ENCODE results near the gene ABCE1. TPM values are rescaled to one million over a fixed set of nuclear protein-coding genes. Genes with fewer than 3 reads are reported as not detected.

ABCE1 gene
- polyA plus RNA-seq (ENCODE audit: insufficient read length in 4 of 4), result 10 to 100 TPM; 60.4 to 80.6 (median 68.8) TPM

DNA sequence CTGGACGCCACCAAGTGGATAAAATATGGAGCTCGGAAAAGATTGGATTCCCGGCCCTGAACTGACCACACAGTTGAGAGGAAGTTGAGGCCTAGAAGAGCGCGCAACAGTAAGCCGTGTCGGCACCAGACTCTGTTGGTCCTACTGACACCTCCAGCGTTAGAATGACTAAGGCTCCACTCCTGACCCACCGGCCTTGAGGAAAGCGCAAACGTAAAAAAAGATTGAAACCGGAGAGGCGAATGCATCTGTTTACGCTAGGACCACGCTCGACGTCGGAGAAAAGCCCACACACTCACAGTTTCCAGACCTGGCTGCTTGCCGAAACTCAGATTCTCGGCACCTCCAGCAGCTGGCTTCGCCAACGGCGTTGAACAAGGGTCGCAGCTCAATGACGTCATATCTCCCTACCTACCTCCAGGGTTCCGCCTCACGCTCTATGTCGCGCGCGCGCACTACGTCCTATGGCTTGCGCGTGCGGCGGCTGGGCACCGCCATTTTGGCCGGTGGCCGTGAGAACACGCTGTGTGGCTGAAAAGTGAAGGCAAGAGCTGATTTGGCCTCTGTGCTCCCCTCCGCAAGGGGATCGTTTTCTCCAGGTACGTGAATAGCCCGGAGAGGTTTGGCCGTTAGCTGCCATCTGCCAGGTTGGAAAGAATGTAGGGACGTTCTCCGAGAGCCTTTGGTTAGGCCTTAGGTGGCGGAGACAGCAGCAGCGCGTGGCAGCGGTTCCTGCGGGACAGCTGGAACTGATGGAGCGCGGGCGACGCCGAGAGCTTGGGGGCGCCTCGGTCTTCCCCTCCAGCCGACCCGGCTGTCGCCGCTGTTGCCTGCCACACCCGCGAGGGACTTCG is at the start of gene ABCE1, which contains the start of gene ANAPC10:
Gene ABCE1 (plus strand): TSS at position 491 of the 854 bp plus-strand sequence. CDS start 6,102 bp downstream, outside the sequence.
Gene ANAPC10 (minus strand): TSS at position 376 of the 854 bp plus-strand sequence. CDS start 2,097 bp downstream, outside the sequence.
- peak; percentile 95 to 97 (median 95) for DNase-seq (ENCODE audit: low read depth in 4 of 4, low spot score in 2 of 4)

DNA sequence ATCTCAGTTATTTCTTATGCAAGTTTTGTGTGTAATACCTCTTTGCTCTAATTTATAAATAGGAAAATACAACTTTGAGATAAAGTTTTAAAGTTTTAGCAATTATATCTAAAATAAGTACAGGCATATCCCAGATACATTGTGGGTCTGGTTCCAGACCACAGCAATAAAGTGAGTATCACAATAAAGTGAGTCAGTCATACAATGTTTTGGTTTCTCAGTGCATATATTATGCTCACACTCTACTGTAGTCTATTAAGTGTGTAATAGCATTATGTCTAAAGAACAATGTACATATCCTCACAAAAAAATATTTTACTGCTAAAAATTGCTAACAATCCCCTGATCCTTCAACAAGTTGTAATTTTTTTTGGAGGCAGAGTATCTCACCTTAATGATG is 49.3 kb upstream of the ABCE1 start:
- DNase-seq (ENCODE audit: low read depth in 4 of 4, low spot score in 2 of 4), result no peak

GRCh38 chr4:145049241-145049640 is 48.9 kb upstream of the ABCE1 start:
- no peak for DNase-seq (ENCODE audit: low read depth in 4 of 4, low spot score in 2 of 4)

DNA sequence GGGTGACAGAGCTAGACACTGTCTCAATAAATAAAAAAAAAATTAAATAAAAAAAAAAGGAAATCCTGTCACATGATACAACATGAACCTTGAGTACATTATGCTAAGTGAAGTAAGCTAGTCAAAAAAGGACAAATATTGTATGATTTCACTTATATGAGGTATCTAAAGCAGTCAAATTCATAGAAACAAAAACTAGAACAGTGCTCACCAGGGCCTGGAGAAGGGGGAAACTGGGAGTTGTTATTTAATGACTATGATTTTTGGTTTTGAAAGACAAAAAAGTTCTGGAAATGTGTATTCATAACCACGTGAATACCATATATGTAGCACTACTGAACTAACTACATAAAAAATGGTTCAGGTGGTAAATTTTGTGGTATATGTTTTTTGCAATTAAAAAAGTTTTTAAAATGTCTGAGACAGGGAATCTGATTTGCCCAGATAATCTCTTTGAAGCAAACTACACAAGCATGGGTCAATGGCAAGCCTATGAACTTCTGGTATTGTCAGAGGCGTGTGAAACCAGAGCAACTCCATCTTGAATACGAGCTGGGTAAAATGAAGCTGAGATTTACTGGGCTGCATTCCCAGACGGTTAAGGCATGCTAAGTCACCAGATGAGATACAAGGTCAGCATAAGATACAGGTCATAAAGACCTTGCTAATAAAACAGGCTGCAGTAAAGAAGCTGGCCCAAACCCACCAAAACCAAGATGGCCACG is 42.4 kb upstream of the ABCE1 start:
- DNase-seq (ENCODE audit: low read depth in 4 of 4, low spot score in 2 of 4), result no peak

DNA sequence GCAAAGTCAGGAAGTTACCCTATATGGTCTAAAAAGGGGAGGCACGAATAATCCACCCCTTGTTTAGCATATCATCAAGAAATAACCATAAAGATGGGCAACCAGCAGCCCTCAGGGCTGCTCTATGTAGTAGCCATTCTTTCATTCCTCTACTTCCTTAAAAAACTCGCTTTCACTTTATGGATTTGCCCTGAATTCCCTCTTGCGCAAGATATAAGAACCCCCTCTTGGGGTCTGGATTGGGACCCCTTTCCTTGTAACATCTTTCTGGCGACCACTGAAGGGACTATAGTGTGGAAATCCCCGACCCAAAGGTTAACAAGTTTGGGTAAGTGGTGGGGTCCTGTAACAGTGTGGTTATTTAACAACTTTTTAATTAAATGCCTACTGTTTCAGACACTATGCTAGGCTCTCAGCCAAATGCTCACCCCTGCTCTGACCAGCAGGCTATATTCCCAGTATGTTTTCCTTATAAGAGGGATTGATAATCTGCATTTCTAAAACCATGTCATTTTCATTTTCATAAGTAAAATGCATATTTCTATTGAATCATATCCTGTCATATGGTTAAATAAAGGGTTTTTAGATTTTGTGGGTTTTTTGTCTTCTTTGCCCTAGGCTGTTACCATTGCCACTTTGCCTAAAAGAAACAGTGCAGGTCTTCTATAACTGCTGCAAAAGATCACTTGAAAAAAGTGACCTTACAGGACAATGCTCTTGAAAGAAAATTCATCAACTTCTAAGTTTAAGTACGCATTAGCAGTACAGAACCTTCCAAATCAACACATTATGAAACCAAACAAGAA is 41.6 kb upstream of the ABCE1 start:
- no peak for DNase-seq (ENCODE audit: low read depth in 4 of 4, low spot score in 2 of 4)

- DNase-seq (ENCODE audit: low read depth in 4 of 4, low spot score in 2 of 4), result no peak
These were observed 39.9 kb upstream of the ABCE1 start for GRCh38 chr4:145058256-145058655.

DNA sequence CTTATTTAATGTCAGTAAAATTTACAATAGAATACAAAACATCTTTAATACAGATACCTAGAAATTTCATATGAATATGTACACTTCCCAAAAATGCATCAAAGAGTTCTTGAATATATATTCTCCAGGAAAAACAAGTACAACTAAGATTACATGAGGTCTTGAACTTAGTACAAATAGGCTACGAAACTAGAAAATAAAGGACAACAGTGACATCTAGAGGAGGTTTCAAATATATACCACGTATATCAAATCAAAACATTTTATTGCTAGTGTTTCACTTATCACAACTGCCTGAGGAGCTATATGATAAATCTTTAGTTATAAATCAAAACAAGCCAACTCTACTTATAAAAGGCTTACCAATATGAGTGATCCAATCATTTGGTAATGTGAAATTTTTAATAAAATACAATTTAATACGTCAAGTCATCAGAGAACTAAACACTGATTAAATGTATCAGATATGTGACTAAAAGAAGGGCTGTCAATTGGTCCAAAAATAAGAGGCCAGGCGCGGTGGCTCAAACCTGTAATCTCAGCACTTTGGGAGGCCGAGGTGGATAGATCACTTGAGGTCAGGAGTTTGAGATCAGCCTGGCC is 36.7 kb upstream of the ABCE1 start:
- DNase-seq (ENCODE audit: low read depth in 4 of 4, low spot score in 2 of 4), result peak in 3 of 4 donors; percentile 15 to 23 (median 19)

DNA sequence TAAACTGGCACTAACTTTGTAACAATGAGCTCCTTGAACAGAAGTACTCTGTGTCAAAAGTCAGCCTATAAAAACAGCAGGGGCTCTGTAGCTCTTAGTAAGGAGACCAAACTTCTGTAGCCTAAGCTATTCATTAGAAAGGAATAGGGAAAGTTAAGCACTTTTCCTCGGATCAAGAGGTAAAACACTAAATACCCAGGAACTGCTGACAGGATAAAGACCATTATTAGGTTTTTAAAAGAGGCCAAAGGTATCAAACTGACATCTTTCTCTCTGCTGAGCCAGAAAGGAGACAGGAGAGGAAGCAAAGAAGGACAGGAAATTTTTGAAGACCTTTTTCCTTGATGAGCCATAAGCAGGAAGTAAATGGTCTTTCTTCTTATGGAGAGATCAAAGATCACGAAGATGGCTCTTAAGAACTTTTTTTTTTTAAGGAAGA is 32.0 kb upstream of the ABCE1 start:
- DNase-seq (ENCODE audit: low read depth in 4 of 4, low spot score in 2 of 4), result no peak

GRCh38 chr4:145069361-145069760 is 28.8 kb upstream of the ABCE1 start:
- DNase-seq (ENCODE audit: low read depth in 4 of 4, low spot score in 2 of 4), result no peak

- DNase-seq (ENCODE audit: low read depth in 4 of 4, low spot score in 2 of 4), result no peak
These were observed 26.6 kb upstream of the ABCE1 start for GRCh38 chr4:145071560-145071959.

GRCh38 chr4:145075742-145076468 is 22.2 kb upstream of the ABCE1 start:
- no peak for DNase-seq (ENCODE audit: low read depth in 4 of 4, low spot score in 2 of 4)

GRCh38 chr4:145076469-145076855 is 21.6 kb upstream of the ABCE1 start:
- no peak for DNase-seq (ENCODE audit: low read depth in 4 of 4, low spot score in 2 of 4)

GRCh38 chr4:145081756-145082155 is 16.4 kb upstream of the ABCE1 start:
- no peak for DNase-seq (ENCODE audit: low read depth in 4 of 4, low spot score in 2 of 4)

DNA sequence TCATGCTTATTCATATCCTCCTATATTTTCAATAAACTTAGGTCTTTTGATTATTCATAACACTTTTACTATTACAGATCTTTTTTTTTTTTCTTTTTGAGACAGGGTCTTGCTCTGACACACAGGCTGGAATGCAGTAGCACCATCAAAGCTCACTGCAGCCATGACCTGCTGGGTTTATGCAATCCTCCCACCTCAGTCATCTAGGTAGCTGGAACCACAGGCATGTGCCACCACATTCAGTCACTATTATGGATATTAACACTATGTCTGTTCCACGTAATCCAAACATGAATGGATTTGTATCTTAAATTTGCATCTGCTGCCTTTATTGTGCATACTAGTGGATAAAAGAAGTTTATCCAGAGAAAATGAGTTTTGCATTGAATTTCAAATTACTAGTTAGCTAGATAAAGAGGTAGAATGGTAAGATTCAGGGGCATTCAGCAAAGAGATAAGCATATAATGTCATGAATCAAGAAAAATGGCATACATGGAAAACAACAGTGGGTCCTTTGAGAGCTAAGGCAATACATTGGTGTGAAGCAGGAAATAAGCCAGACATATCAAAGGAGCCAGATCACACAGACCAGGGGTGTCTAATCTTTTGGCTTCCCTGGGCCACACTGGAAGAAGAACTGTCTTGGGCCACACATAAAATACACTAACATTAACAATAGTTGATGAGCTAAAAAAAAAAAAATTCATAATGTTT is 14.1 kb upstream of the ABCE1 start:
- DNase-seq (ENCODE audit: low read depth in 4 of 4, low spot score in 2 of 4), result no peak

GRCh38 chr4:145090380-145090779 is 7.7 kb upstream of the ABCE1 start:
- DNase-seq (ENCODE audit: low read depth in 4 of 4, low spot score in 2 of 4), result no peak

DNA sequence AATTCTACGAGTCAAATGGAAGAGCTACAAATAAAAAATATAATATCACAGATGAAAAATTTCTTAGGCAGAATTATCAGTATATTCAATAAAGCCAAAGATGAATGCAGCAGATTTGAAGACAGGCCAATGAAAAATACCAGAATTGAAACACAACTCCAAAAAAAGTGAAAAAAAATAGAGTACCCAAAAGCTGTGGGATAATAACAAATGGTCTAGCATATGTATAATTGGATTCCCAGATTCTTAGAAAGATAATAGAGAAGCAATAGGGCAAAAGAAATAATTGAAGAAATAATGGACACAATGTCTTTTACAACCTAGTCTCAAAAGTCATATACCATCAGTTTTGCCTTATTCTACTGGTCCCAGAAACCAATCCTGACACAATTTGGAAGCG is 4.5 kb upstream of the ABCE1 start:
- DNase-seq (ENCODE audit: low read depth in 4 of 4, low spot score in 2 of 4), result no peak

GRCh38 chr4:145097331-145097820 is 735 bp upstream of the ABCE1 start:
- no peak for DNase-seq (ENCODE audit: low read depth in 4 of 4, low spot score in 2 of 4)

DNA sequence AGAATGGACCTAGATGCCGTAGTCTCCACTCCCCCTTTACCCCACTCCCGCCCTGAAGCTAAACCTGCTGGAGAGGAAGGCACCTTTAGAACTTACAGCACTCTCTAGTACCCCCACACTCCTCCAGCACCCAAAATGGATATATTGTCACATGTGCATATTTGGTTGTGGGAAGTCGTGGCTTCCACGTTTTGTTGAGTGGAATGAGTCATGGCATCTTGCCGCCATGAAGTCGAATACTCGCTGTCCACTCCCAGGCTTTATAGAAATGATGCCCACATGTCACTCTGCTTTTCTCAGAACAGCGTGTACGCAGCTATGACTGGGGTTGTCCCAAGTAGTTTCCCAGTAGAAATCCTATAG is 545 bp downstream of the ABCE1 start:
- peak in 3 of 4 donors; percentile 20 to 52 (median 29) for DNase-seq (ENCODE audit: low read depth in 4 of 4, low spot score in 2 of 4)

- no peak for DNase-seq (ENCODE audit: low read depth in 4 of 4, low spot score in 2 of 4)
These were observed 1.5 kb downstream of the ABCE1 start for GRCh38 chr4:145099653-145100052.
